Colonic mucosa (tissue), 4 donors: ENCODE data around the gene IFT80. TPM values are rescaled to one million over a fixed set of nuclear protein-coding genes. Genes with fewer than 3 reads are reported as not detected.

ENCODE experiments used
- DNase-seq: peaks from one replicate; pipeline ENCODE4 v3.0.0-alpha.2; 2020
- H3K27ac ChIP-seq: fragments of 200-600 bp; one replicate; pipeline ENCODE4 v1.8.0; 2021
- H3K27me3 ChIP-seq: fragments of 200-600 bp; one replicate; pipeline ENCODE4 v1.8.0; 2021
- H3K36me3 ChIP-seq: fragments of 200-600 bp; one replicate; pipeline ENCODE4 v1.8.0; 2021
- H3K4me1 ChIP-seq: fragments of 200-600 bp; one replicate; pipeline ENCODE4 v1.8.0; 2021; ENCODE audit warnings: mild to moderate bottlenecking
- H3K4me3 ChIP-seq: fragments of 200-600 bp; one replicate; pipeline ENCODE4 v1.8.0; 2021
- H3K9ac ChIP-seq, 2 donors: one replicate each; pipeline ENCODE4 v1.7.0; 2013; ENCODE audit warnings: control low read depth in 2 of 2, low read depth in 2 of 2, low read length in 2 of 2
- H3K9me3 ChIP-seq: fragments of 200-600 bp; one replicate; pipeline ENCODE4 v1.8.0; 2021
- intact Hi-C: fragments of 100-400 bp; cut with DNase I; formaldehyde crosslinking; loops from one replicate; pipeline ENCODE4 v1.14.1; 2022
- total RNA-seq, 2 donors: library from RNA; stranded (reverse); fragmentation: NEBNext Ultra II Directional in 1 of 2; extraction: Animal tissue kit (Norgen Biotek cat#: 25700) in 1 of 2; gene quantifications; one replicate each; pipeline ENCODE4 v1.2.1, GENCODE V29; 2021
- TF ChIP-seq, protein P1 (sequence below): fragments of 200-600 bp; IDR thresholded peaks from one replicate; pipeline ENCODE4 v1.8.0; 2022; ENCODE audit warnings: antibody characterized with exemption, mild to moderate bottlenecking
- donor health status: healthy.
- donor health status: DM: no; HTN: no; CAD: no.
- donor health status: DM: no; HTN: no; CAD: no.

IFT80 gene
- total RNA-seq, 2 donors from 2014 or later = 13.1 to 13.8 TPM

- H3K9me3 ChIP-seq = no peaks in the 10 kb centered on the region
- no peak overlapping the region for H3K27ac ChIP-seq
- no peaks in the 10 kb centered on the region for H3K27me3 ChIP-seq
- no peak for DNase-seq
- TF ChIP-seq, protein P1, sequence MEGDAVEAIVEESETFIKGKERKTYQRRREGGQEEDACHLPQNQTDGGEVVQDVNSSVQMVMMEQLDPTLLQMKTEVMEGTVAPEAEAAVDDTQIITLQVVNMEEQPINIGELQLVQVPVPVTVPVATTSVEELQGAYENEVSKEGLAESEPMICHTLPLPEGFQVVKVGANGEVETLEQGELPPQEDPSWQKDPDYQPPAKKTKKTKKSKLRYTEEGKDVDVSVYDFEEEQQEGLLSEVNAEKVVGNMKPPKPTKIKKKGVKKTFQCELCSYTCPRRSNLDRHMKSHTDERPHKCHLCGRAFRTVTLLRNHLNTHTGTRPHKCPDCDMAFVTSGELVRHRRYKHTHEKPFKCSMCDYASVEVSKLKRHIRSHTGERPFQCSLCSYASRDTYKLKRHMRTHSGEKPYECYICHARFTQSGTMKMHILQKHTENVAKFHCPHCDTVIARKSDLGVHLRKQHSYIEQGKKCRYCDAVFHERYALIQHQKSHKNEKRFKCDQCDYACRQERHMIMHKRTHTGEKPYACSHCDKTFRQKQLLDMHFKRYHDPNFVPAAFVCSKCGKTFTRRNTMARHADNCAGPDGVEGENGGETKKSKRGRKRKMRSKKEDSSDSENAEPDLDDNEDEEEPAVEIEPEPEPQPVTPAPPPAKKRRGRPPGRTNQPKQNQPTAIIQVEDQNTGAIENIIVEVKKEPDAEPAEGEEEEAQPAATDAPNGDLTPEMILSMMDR = no peak
- no peak overlapping the region for H3K4me3 ChIP-seq
- intact Hi-C loops = no loop called here
- no peaks in the 10 kb centered on the region for H3K36me3 ChIP-seq
- H3K9ac ChIP-seq = no peak overlapping the region
- H3K4me1 ChIP-seq = no peaks in the 10 kb centered on the region
Measured at GRCh38 chr3:160287666-160288065, 111.4 kb downstream of the IFT80 start.

DNA sequence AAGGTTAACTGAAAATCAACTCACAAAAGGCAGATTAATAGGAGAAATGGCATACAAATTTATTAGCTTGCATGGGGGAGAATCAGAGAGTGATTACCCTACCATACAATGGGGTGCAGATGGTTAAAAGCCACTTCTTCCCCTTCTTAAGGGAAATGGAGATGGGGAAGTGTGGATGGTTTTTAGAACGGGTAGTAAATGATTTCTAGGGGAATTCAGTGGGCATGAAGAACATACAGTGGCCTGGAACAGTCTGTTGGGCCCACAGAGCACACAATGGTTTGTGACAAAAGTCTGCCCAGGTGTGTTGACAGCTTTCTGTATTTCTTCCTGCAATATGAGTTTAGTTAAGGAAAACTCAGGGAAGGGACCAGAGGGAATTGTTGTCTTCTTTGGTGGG, 112.8 kb downstream of the IFT80 start:
- Histone ChIP-seq H3K4me3 (no peak overlapping the region), H3K9me3 (no peaks in the 10 kb centered on the region), H3K4me1 (no peaks in the 10 kb centered on the region), H3K27me3 (no peaks in the 10 kb centered on the region), H3K27ac (no peak overlapping the region), H3K36me3 (no peaks in the 10 kb centered on the region), H3K9ac (no peak overlapping the region)
- intact Hi-C loops = no loop called here
- TF ChIP-seq, protein P1 = no peak
- DNase-seq = no peak

DNA sequence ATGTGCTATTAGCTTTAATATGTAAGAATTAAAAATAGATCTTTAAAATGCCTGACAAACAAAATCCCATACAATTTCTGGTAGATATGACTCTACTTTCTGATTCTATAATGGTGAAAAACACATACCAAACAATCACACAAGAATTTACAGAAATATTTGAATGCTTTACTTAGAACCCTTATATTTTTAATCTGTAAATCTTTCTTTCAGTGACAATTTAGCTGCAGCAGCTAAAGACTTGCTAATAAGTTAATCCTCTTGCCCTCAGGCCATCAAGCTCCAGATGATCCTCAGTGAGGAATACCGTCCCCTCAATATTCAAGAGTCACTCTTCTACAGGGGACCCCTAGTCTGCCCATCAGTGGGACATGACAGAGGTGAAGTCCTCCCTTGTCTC, 118.2 kb downstream of the IFT80 start:
- DNase-seq = no peak
- H3K4me1 ChIP-seq = no peaks in the 10 kb centered on the region
- TF ChIP-seq, protein P1 = no peak
- H3K27me3 ChIP-seq = no peaks in the 10 kb centered on the region
- H3K36me3 ChIP-seq = no peaks in the 10 kb centered on the region
- H3K27ac ChIP-seq = no peak overlapping the region
- intact Hi-C loops = no loop called here
- H3K4me3 ChIP-seq = no peak overlapping the region
- no peak overlapping the region for H3K9ac ChIP-seq
- no peaks in the 10 kb centered on the region for H3K9me3 ChIP-seq

DNA sequence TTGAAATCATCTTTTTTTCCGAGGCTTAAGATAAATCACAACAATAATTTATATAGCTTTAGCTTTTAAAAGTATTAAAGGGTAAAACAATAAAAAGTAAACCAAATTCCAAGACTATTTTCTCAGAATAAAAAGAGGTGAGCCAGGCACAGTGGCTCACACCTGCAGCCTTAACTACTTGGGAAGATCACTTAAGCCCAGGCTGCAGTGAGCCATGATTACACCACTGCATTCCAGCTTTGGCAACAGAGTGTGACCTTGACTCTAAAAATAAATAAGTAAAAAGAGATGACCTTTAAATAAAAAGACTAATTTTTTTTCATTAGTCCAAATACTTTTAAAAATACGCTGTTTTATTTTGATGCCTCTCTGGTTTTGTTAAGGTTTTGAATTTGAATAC, 119.4 kb downstream of the IFT80 start:
- no peak for DNase-seq
- intact Hi-C loops = no loop called here

DNA sequence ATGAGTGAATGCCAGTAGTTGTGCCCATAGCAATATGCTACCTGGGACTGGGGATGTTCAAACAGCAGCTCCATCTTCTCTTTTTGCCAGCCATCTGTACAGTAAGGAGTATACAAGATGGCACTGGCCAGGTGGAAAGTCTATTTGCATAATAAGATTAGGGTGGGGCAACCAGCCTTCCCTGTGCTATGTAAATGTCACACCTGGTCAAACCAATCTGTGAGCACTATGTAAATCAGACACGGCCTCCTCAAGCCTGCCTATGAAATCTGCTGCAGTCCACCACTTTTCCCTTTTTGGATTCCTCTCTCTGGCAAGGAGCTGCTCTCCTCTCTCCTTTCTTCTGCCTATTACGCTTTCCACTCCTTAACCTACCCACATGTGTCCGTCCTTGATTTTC, 120.8 kb downstream of the IFT80 start:
- Histone ChIP-seq H3K27ac (no peak overlapping the region), H3K9ac (no peak overlapping the region), H3K9me3 (no peaks in the 10 kb centered on the region), H3K27me3 (no peaks in the 10 kb centered on the region), H3K4me3 (no peak overlapping the region), H3K4me1 (no peaks in the 10 kb centered on the region), H3K36me3 (no peaks in the 10 kb centered on the region)
- TF ChIP-seq, protein P1 = no peak
- intact Hi-C loops = no loop called here
- no peak for DNase-seq

More for the DNA sequence above, 119.4 kb downstream of the IFT80 start:
- Histone ChIP-seq H3K36me3 (no peaks in the 10 kb centered on the region), H3K4me1 (no peaks in the 10 kb centered on the region), H3K9ac (no peak overlapping the region), H3K27ac (no peak overlapping the region), H3K9me3 (no peaks in the 10 kb centered on the region), H3K27me3 (no peaks in the 10 kb centered on the region), H3K4me3 (no peak overlapping the region)
- TF ChIP-seq, protein P1 = no peak

- TF ChIP-seq, protein P1 = no peak
- H3K4me3 ChIP-seq = no peak overlapping the region
- intact Hi-C loops = no loop called here
- H3K4me1 ChIP-seq = no peaks in the 10 kb centered on the region
- H3K27me3 ChIP-seq = no peaks in the 10 kb centered on the region
- H3K9ac ChIP-seq = no peak overlapping the region
- no peaks in the 10 kb centered on the region for H3K36me3 ChIP-seq
- no peak overlapping the region for H3K27ac ChIP-seq
- H3K9me3 ChIP-seq = no peaks in the 10 kb centered on the region
- DNase-seq = no peak
Measured at GRCh38 chr3:160265088-160265487, 133.9 kb downstream of the IFT80 start.
